ENCODE results near the gene DRC7.

Gene DRC7

DNA sequence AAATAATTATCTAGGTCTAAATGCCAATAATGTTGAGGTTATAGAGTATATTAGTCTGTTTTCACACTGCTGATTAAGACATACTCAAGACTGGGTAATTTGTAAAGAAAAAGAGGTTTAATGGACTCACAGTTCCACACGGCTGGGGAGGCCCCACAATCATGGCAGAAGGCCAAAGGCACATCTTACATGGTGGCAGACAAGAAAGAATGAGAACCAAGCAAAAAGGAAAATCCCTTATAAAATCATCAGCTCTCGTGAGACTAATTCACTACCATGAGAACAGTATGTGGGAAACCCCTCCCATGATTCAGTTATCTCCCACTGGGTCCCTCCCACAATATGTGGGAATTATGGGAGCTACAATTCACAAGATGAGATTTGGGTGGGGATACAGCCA is 38.1 kb downstream of the DRC7 start:
- TF ChIP-seq, protein P1, sequence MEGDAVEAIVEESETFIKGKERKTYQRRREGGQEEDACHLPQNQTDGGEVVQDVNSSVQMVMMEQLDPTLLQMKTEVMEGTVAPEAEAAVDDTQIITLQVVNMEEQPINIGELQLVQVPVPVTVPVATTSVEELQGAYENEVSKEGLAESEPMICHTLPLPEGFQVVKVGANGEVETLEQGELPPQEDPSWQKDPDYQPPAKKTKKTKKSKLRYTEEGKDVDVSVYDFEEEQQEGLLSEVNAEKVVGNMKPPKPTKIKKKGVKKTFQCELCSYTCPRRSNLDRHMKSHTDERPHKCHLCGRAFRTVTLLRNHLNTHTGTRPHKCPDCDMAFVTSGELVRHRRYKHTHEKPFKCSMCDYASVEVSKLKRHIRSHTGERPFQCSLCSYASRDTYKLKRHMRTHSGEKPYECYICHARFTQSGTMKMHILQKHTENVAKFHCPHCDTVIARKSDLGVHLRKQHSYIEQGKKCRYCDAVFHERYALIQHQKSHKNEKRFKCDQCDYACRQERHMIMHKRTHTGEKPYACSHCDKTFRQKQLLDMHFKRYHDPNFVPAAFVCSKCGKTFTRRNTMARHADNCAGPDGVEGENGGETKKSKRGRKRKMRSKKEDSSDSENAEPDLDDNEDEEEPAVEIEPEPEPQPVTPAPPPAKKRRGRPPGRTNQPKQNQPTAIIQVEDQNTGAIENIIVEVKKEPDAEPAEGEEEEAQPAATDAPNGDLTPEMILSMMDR (IDR thresholded peaks at IDR 0.05; ENCODE audit: insufficient read depth, missing control alignments) = no peak
- no peak for FAIRE-seq
- no peak for DNase-seq (ENCODE audit: insufficient read length, low spot score)

DNA sequence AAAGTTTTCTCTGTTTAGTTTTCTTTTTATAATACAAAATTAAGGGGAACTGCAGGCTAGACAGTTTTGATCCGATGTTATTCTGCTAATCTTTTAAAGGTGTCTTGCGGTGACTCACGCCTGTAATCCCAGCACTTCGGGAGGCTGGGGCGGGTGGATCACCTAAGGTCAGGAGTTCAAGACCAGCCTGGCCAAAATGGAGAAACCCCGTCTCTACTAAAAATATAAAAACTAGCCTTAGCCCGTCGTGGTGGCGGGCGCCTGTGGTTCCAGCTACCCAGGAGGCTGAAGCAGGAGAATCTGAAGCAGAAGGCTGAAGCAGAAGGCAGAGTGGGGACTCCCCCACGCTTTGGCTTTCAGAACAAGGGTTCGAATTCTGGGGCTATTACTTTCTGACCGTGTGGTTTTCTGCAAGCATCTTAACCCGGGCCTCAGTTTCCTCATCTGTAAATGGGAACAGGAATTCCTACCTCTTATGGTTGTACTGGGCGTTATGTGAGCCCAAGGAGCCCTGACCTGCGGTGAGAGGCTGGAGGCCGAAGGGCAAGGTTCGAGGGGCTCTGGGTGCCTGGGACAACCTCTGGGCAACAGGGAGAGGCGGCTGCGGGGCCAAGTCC is 39.8 kb downstream of the DRC7 start:
- FAIRE-seq = no peak
- TF ChIP-seq, protein P1 (IDR thresholded peaks at IDR 0.05; ENCODE audit: insufficient read depth, missing control alignments) = no peak

DNA sequence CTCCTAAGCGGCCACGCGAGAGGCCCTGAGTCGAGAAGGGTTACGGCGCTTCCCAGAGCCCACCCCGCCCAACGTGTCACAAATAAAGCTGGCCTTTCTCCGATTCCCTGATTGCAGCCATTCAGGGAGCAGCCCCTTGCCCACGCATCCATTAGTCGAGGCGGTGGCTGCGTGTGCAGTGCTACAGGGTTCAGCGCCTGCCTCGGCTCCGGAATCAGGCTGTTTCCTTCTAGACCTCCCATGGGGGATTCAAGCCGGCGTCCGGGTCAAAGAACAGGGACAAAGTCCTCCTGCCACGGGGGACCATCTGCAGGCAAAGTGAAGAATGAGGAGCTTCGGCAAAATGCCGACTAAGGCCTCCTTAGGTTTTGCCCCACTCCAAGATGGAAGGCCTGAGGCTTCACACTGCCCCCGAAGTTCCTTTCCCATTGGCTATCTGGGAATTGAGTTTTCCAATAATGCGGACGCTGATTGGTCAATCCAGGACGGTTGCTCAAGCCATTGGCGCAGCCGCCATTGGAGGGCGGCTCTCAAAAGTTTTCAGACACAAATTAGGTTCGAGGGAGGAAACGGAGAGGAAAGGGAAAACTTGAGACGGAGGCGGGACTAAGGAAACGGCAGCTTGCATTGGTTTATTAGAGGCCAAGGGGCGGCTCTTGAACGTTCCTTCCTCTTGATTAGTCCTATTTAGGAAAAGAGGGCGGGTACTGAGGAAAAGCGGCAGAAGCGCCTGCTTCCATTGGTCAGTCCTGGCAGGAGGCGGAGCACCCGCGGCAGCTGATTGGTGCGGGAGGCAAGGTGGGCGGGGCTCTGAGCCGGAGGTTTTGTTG is 40.5 kb downstream of the DRC7 start:
- TF ChIP-seq, protein P1 (IDR thresholded peaks at IDR 0.05; ENCODE audit: insufficient read depth, missing control alignments) = no peak

More for the DNA sequence above, 39.8 kb downstream of the DRC7 start:
- DNase-seq (ENCODE audit: insufficient read length, low spot score) = no peak

DNA sequence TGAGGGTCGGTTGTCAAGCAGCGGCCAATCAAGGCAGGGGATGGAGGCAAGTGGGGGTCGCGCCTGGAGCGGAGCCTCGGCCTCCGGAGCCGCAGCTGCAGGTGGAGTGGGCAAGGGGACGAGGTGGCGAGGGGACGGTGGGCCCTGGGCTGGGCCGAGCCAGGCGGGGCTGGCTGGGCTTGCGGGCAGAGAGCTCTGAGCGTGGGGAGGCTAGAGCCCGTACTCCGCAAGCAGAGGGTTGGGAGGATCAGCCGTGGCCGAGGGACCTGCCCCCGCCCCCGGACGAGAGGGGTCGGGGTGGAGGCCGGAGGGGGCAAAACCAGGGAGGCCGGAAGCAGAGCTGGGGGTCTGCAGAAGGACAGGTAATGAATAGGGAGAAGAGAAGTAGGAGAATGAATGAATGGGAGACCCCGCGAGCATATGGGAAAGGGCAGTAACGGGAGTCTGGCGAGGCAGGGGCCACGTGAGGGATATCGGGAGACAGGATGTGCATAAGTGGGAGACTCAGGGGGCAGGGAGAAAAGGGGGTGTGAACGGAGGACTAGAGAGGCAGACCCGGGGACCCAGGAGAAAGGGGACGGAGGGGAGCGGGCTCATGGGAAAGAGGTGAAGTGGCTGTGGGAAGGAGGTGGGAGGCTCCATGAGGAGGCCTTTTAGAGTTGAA is 41.3 kb downstream of the DRC7 start, which contains the start of gene KATNB1:
TSS of gene KATNB1 (plus strand) at position 16 of the 664 bp plus-strand sequence. CDS start 1,474 bp downstream, outside the sequence.
- DNase-seq (ENCODE audit: insufficient read length, low spot score) (no peak), FAIRE-seq (no peak)
- TF ChIP-seq, protein P1 (IDR thresholded peaks at IDR 0.05; ENCODE audit: insufficient read depth, missing control alignments) = no peak

More for the DNA sequence above, 40.5 kb downstream of the DRC7 start:
- no peak for FAIRE-seq
- DNase-seq (ENCODE audit: insufficient read length, low spot score) = peak; percentile 72

DNA sequence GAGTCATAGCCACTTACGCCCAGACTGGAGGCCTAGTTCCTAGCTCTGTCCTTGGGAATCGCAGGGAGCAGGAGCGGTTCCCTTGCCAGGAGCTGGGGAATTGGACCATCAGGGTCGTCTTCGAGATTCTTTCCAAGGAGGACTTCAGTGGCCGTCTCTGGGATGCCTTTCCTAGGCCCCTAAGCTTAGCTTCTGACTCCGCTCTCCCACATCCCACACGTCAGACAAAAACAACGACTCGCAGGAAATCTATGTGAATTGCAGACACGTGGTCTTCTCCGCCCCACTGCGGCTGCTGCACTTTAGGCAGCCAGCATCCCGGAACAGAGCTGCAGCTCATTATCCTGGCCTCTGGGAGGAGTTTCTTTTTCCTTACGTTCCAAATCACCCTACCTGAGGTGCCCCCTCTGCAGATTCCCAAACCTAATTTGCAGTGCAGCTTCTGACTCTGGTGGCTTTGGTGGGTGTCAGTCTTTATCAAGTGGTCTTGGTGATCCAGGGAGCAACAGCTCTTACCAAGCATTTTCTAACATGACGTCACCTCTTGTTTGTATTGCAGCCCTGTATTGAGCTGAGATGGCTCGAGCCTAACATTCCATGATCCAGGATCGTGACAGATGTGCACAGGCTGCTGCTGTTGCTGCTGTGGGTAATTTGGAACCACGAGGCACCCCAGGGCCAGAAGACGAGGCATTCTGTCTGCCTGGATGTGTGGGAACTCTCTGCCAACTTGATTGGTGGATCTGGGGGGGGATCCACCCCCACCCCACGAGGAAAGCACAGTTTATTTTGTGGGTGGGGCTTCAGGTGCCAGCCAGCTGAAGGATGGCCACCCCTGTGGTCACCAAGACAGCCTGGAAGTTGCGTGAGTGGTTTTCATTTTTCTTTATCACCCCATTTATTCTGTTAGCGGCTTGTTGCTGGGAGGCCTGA is 42.1 kb downstream of the DRC7 start:
- DNase-seq (ENCODE audit: insufficient read length, low spot score) (no peak), FAIRE-seq (no peak)
- TF ChIP-seq, protein P1 (IDR thresholded peaks at IDR 0.05; ENCODE audit: insufficient read depth, missing control alignments) = no peak

DNA sequence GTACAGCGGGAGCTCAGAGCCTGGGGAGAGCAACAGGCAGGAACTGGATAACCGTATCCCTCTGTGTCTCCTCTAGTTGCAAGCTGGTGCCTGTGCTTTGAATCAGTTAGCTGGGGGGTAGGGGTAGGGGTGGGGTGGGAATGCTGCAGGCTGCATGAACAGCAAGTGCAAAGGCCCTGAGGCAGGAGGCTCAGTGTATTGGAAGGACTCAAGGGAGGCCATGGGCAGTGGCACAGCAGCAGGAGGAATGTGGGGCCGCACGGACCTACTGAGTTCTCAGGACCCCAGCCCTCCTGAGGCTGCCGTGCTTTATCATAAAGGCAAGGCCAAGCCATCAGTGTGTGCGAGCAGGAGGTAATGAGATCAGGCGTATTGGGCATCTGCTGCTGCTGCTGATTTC is 44.2 kb downstream of the DRC7 start:
- DNase-seq (ENCODE audit: insufficient read length, low spot score) = no peak
- FAIRE-seq = no peak
- TF ChIP-seq, protein P1 (IDR thresholded peaks at IDR 0.05; ENCODE audit: insufficient read depth, missing control alignments) = no peak
